ENCODE measurements around the gene PON1.

PON1 gene

GRCh38 chr7:95324431-95324830 is at the start of gene PON1:
Gene PON1 (minus strand): TSS chr7:95324532. CDS start chr7:95324475, 57 bp downstream.
- DNase-seq (ENCODE audit: low read depth in 2 of 2, low spot score in 1 of 2): no peak

GRCh38 chr7:95373323-95373722 is 49.0 kb upstream of the PON1 start:
- DNase-seq (ENCODE audit: low read depth in 2 of 2, low spot score in 1 of 2): no peak

- DNase-seq (ENCODE audit: low read depth in 2 of 2, low spot score in 1 of 2): no peak
Observed at GRCh38 chr7:95368235-95368634, 43.9 kb upstream of the PON1 start.

GRCh38 chr7:95367606-95368005 is 43.3 kb upstream of the PON1 start:
- DNase-seq (ENCODE audit: low read depth in 2 of 2, low spot score in 1 of 2): no peak

- DNase-seq (ENCODE audit: low read depth in 2 of 2, low spot score in 1 of 2): no peak
Observed at GRCh38 chr7:95365151-95365550, 40.8 kb upstream of the PON1 start.

- no peak for DNase-seq (ENCODE audit: low read depth in 2 of 2, low spot score in 1 of 2)
Observed at GRCh38 chr7:95357623-95358022, 33.3 kb upstream of the PON1 start.

GRCh38 chr7:95342642-95343307 is 18.4 kb upstream of the PON1 start:
- no peak for DNase-seq (ENCODE audit: low read depth in 2 of 2, low spot score in 1 of 2)

GRCh38 chr7:95342029-95342428 is 17.7 kb upstream of the PON1 start:
- DNase-seq (ENCODE audit: low read depth in 2 of 2, low spot score in 1 of 2): no peak

GRCh38 chr7:95340491-95340890 is 16.2 kb upstream of the PON1 start:
- DNase-seq (ENCODE audit: low read depth in 2 of 2, low spot score in 1 of 2): no peak

GRCh38 chr7:95338832-95339231 is 14.5 kb upstream of the PON1 start:
- no peak for DNase-seq (ENCODE audit: low read depth in 2 of 2, low spot score in 1 of 2)

- no peak for DNase-seq (ENCODE audit: low read depth in 2 of 2, low spot score in 1 of 2)
Observed at GRCh38 chr7:95335093-95335492, 10.8 kb upstream of the PON1 start.

GRCh38 chr7:95334447-95334846 is 10.1 kb upstream of the PON1 start:
- no peak for DNase-seq (ENCODE audit: low read depth in 2 of 2, low spot score in 1 of 2)

GRCh38 chr7:95330961-95331337 is 6.6 kb upstream of the PON1 start:
- no peak for DNase-seq (ENCODE audit: low read depth in 2 of 2, low spot score in 1 of 2)

GRCh38 chr7:95330204-95330960 is 6.0 kb upstream of the PON1 start:
- DNase-seq (ENCODE audit: low read depth in 2 of 2, low spot score in 1 of 2): no peak

- DNase-seq (ENCODE audit: low read depth in 2 of 2, low spot score in 1 of 2): no peak
Observed at GRCh38 chr7:95327356-95327755, 3.0 kb upstream of the PON1 start.

- no peak for DNase-seq (ENCODE audit: low read depth in 2 of 2, low spot score in 1 of 2)
Observed at GRCh38 chr7:95323410-95324129, 762 bp downstream of the PON1 start.

GRCh38 chr7:95322854-95323253 is 1.5 kb downstream of the PON1 start:
- no peak for DNase-seq (ENCODE audit: low read depth in 2 of 2, low spot score in 1 of 2)

GRCh38 chr7:95322396-95322795 is 1.9 kb downstream of the PON1 start:
- DNase-seq (ENCODE audit: low read depth in 2 of 2, low spot score in 1 of 2): no peak

- no peak for DNase-seq (ENCODE audit: low read depth in 2 of 2, low spot score in 1 of 2)
Observed at GRCh38 chr7:95321720-95322119, 2.6 kb downstream of the PON1 start.

GRCh38 chr7:95320651-95321050 is 3.7 kb downstream of the PON1 start:
- no peak for DNase-seq (ENCODE audit: low read depth in 2 of 2, low spot score in 1 of 2)

GRCh38 chr7:95319570-95319969 is 4.8 kb downstream of the PON1 start:
- no peak for DNase-seq (ENCODE audit: low read depth in 2 of 2, low spot score in 1 of 2)

- DNase-seq (ENCODE audit: low read depth in 2 of 2, low spot score in 1 of 2): no peak
Observed at GRCh38 chr7:95318501-95319100, 5.7 kb downstream of the PON1 start.
